Chondrocyte (in vitro differentiated cells): ENCODE data around the gene SLC11A1. TPM values are rescaled to one million over a fixed set of nuclear protein-coding genes. Genes with fewer than 3 reads are reported as not detected.

ENCODE experiments used
- DNase-seq: peaks from one replicate; pipeline ENCODE4 v3.0.0; 2021; ENCODE audit warnings: mixed read lengths, low spot score
- H3K27ac Mint-ChIP-seq: one replicate; pipeline ENCODE4 v1.8.0; 2021; ENCODE audit warnings: mild to moderate bottlenecking, moderate library complexity, mixed read lengths; ENCODE audit not compliant: unreplicated experiment
- H3K27me3 Mint-ChIP-seq: 2 replicates; pipeline ENCODE4 v1.8.0; 2021; ENCODE audit warnings: low read depth, mixed read lengths
- H3K36me3 Mint-ChIP-seq: 2 replicates; pipeline ENCODE4 v1.8.0; 2021; ENCODE audit warnings: low read depth, mixed read lengths
- H3K4me1 Mint-ChIP-seq: 2 replicates; pipeline ENCODE4 v1.8.0; 2021; ENCODE audit warnings: low read depth, mild to moderate bottlenecking, mixed read lengths
- H3K4me3 Mint-ChIP-seq: one replicate; pipeline ENCODE4 v1.8.0; 2021; ENCODE audit warnings: mild to moderate bottlenecking, moderate library complexity, mixed read lengths; ENCODE audit not compliant: unreplicated experiment
- H3K9me3 Mint-ChIP-seq: 2 replicates; pipeline ENCODE4 v1.8.0; 2021; ENCODE audit warnings: low read depth, mixed read lengths
- total RNA-seq: library from RNA; stranded (reverse); gene quantifications from 3 replicates; pipeline ENCODE4 v1.2.1, GENCODE V29; 2021
- TF ChIP-seq, protein P1 (sequence below): fragments of 200-600 bp; sonication (generic); IDR thresholded peaks from 2 replicates; pipeline ENCODE4 v1.5.0; 2021; ENCODE audit warnings: antibody characterized with exemption, mild to moderate bottlenecking, moderate library complexity

The SLC11A1 gene
- total RNA-seq, 1 donor from 2014 or later = 0.10 TPM

GRCh38 chr2:218389333-218390150 lies 7.5 kb downstream of the SLC11A1 start:
- Mint-ChIP-seq H3K36me3 (no peaks in the 10 kb centered on the region), H3K4me1 (peaks cover 5% of the 10 kb centered on the region), H3K9me3 (no peaks in the 10 kb centered on the region), H3K27ac (no peak overlapping the region), H3K4me3 (no peak overlapping the region), H3K27me3 (peaks cover 2% of the 10 kb centered on the region)
- no peak for DNase-seq
- TF ChIP-seq, protein P1, sequence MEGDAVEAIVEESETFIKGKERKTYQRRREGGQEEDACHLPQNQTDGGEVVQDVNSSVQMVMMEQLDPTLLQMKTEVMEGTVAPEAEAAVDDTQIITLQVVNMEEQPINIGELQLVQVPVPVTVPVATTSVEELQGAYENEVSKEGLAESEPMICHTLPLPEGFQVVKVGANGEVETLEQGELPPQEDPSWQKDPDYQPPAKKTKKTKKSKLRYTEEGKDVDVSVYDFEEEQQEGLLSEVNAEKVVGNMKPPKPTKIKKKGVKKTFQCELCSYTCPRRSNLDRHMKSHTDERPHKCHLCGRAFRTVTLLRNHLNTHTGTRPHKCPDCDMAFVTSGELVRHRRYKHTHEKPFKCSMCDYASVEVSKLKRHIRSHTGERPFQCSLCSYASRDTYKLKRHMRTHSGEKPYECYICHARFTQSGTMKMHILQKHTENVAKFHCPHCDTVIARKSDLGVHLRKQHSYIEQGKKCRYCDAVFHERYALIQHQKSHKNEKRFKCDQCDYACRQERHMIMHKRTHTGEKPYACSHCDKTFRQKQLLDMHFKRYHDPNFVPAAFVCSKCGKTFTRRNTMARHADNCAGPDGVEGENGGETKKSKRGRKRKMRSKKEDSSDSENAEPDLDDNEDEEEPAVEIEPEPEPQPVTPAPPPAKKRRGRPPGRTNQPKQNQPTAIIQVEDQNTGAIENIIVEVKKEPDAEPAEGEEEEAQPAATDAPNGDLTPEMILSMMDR = no peak

DNA sequence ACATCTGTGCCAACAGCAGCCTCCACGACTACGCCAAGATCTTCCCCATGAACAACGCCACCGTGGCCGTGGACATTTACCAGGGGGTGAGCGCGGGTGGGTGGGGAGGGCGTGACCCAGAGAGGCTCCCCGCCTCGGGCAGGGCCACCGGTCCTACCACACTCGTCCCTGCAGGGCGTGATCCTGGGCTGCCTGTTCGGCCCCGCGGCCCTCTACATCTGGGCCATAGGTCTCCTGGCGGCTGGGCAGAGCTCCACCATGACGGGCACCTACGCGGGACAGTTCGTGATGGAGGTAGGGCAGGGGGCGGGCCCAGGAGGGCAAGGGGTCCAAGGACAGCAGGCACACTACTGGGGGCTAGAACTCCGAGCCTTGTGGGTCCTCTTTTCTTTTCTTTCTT lies 9.1 kb downstream of the SLC11A1 start:
- Mint-ChIP-seq H3K9me3 (no peaks in the 10 kb centered on the region), H3K4me1 (peaks cover 11% of the 10 kb centered on the region), H3K27ac (no peak overlapping the region), H3K27me3 (peaks cover 2% of the 10 kb centered on the region), H3K36me3 (no peaks in the 10 kb centered on the region), H3K4me3 (no peak overlapping the region)
- TF ChIP-seq, protein P1 = no peak
- DNase-seq = no peak

DNA sequence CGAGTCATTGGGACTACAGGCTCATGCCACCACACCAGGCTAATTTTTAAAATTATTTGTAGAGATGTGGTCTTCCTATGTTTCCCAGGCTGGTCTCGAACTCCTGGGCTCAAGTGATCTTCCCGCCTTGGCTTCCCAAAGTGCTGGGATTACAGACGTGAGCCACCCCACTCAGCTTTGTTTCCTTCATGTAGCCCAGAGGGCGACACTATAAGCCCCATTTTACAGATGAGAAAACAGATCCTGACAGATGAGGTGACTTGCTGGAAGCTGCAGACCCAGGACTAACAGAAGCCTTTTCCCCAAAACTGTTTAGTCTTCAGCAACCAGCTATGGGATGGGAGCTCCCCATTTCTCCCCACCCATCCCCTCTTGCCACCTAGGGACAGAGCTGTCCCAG lies 10.4 kb downstream of the SLC11A1 start:
- no peak for DNase-seq
- TF ChIP-seq, protein P1 = no peak
- no peaks in the 10 kb centered on the region for H3K27me3 Mint-ChIP-seq
- no peak overlapping the region for H3K27ac Mint-ChIP-seq
- peaks cover 19% of the 10 kb centered on the region for H3K4me1 Mint-ChIP-seq
- no peaks in the 10 kb centered on the region for H3K9me3 Mint-ChIP-seq
- H3K4me3 Mint-ChIP-seq = no peak overlapping the region
- H3K36me3 Mint-ChIP-seq = no peaks in the 10 kb centered on the region

DNA sequence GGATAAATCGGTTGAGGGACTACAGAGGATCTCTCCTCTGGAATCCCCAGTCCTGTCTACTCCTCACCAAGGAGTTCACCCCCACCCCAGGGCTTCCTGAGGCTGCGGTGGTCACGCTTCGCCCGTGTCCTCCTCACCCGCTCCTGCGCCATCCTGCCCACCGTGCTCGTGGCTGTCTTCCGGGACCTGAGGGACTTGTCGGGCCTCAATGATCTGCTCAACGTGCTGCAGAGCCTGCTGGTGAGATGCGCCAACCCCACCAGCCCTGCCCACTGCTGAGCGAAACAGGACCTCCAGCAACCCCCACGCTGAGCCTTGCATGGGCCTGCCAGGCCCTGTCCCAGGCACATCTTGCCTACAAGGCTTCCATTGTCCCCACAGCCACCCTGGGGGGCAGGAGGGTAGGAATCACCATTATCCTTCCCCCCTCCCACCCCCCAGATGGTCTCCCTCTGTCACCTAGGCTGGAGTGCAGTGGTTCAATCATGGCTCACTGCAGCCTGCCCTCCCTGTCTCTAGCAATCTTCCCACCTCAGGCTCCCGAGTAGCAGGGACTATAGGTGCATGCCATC lies 10.9 kb downstream of the SLC11A1 start:
- H3K4me1 Mint-ChIP-seq = peaks cover 24% of the 10 kb centered on the region

DNA sequence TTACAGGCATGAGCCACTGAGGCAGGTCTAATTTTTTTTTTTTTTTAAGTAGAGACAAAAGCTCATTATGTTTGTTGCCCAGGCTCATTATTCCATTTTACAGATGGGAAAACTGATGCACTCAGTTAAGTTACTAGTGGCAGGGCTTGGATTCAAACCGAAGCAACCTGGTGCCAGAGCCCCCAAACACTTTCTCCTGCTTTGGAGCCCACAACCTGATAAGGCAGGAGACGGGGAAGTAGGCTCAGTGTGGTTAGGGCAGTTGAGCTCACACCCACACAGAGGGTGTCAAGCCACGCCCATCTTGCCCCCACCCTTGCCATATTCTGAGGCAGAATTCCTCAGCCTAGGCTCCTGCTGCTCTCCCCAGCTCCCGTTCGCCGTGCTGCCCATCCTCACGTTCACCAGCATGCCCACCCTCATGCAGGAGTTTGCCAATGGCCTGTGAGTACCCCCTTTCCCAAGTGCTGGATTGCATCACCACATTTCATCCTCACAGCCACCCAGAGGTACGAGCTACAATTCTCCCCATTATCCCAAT lies 11.7 kb downstream of the SLC11A1 start:
- no peak for DNase-seq
- Mint-ChIP-seq H3K9me3 (no peaks in the 10 kb centered on the region), H3K27ac (no peak overlapping the region), H3K36me3 (no peaks in the 10 kb centered on the region), H3K4me1 (peaks cover 25% of the 10 kb centered on the region), H3K4me3 (no peak overlapping the region), H3K27me3 (no peaks in the 10 kb centered on the region)
- TF ChIP-seq, protein P1 = no peak

More for the DNA sequence above, 10.9 kb downstream of the SLC11A1 start:
- H3K36me3 Mint-ChIP-seq = no peaks in the 10 kb centered on the region
- TF ChIP-seq, protein P1 = no peak
- DNase-seq = peak; percentile 91
- H3K27ac Mint-ChIP-seq = no peak overlapping the region
- H3K9me3 Mint-ChIP-seq = no peaks in the 10 kb centered on the region
- no peak overlapping the region for H3K4me3 Mint-ChIP-seq
- H3K27me3 Mint-ChIP-seq = no peaks in the 10 kb centered on the region
